IMR-90 (cell line): ENCODE measurements around the gene METAP2. TPM values are rescaled to one million over a fixed set of nuclear protein-coding genes. Genes with fewer than 3 reads are reported as not detected.

Source experiments
- ATAC-seq: fragments of 200-7000 bp; cut with Tn5 transposase; 2 replicates; pipeline ENCODE4 v1.9.1; 2020; ENCODE audit warnings: low read depth, mild to moderate bottlenecking, moderate library complexity
- BruUV-seq: library from RNA; stranded (reverse); fragments of 400-500 nt; replicated peaks from 2 replicates; lab custom pipeline; 2021; lab: Mats Ljungman, UMichigan
- CTCF ChIA-PET: fragments of 300-600 bp; formaldehyde crosslinking; extraction: SDS; loops from one replicate; lab custom pipeline; 2021; ENCODE audit warnings: antibody characterized with exemption; lab: Yijun Ruan, JAX
- POLR2A ChIA-PET: fragments of 300-600 bp; sonication (Branson Sonifier 250); formaldehyde crosslinking; loops from one replicate; lab custom pipeline; 2022; ENCODE audit warnings: antibody characterized with exemption; ENCODE audit not compliant: unreplicated experiment; lab: Charles Lee
- DNase-seq: peaks from one replicate; pipeline ENCODE4 v3.0.0; 2013
- H2AFZ ChIP-seq: replicated peaks from 2 replicates; pipeline ENCODE3; 2013; ENCODE audit warnings: low read length, mild to moderate bottlenecking; ENCODE audit not compliant: poor library complexity
- H2AK5ac ChIP-seq: 2 replicates; pipeline ENCODE4 v1.6.1; 2013; ENCODE audit warnings: low read depth, low read length, inconsistent platforms
- H2AK9ac ChIP-seq: replicated peaks from 2 replicates; pipeline ENCODE3; 2013; ENCODE audit warnings: mild to moderate bottlenecking, low read depth, low read length, moderate library complexity; ENCODE audit not compliant: poor library complexity
- H2BK120ac ChIP-seq: 2 replicates; pipeline ENCODE4 v1.6.1; 2013; ENCODE audit warnings: low read depth, low read length, inconsistent platforms
- H2BK15ac ChIP-seq: 3 replicates; pipeline ENCODE4 v1.6.1; 2013; ENCODE audit warnings: low read depth, low read length, inconsistent platforms
- H2BK20ac ChIP-seq: 2 replicates; pipeline ENCODE4 v1.6.1; 2013; ENCODE audit warnings: low read depth, mild to moderate bottlenecking, inconsistent platforms, low read length, moderate library complexity
- H2BK5ac ChIP-seq: 2 replicates; pipeline ENCODE4 v1.6.1; 2013; ENCODE audit warnings: mild to moderate bottlenecking, low read depth, low read length, inconsistent platforms; ENCODE audit not compliant: poor library complexity, severe bottlenecking
- H3K14ac ChIP-seq: replicated peaks from 2 replicates; pipeline ENCODE4 v1.6.1; 2013; ENCODE audit warnings: low read depth, low read length, inconsistent platforms
- H3K18ac ChIP-seq: 2 replicates; pipeline ENCODE4 v1.6.1; 2013; ENCODE audit warnings: low read depth, low read length, control low read depth
- H3K23ac ChIP-seq: 2 replicates; pipeline ENCODE4 v1.6.1; 2013; ENCODE audit warnings: low read depth, low read length, inconsistent platforms
- H3K27ac ChIP-seq: 2 replicates; pipeline ENCODE4 v1.5.1; 2013; ENCODE audit warnings: mild to moderate bottlenecking, control low read depth, low read length; ENCODE audit not compliant: insufficient read depth
- H3K27me3 ChIP-seq: 2 replicates; pipeline ENCODE4 v1.6.1; 2013; ENCODE audit warnings: low read length; ENCODE audit not compliant: control insufficient read depth, insufficient read depth
- H3K36me3 ChIP-seq: 2 replicates; pipeline ENCODE4 v1.6.1; 2013; ENCODE audit warnings: low read length, mixed read lengths; ENCODE audit not compliant: control insufficient read depth, insufficient read depth
- H3K4ac ChIP-seq: 2 replicates; pipeline ENCODE4 v1.6.1; 2013; ENCODE audit warnings: low read depth, low read length, inconsistent platforms
- H3K4me1 ChIP-seq: 2 replicates; pipeline ENCODE4 v1.6.1; 2013; ENCODE audit warnings: low read length, mixed read lengths; ENCODE audit not compliant: control insufficient read depth, insufficient read depth
- H3K4me2 ChIP-seq: 2 replicates; pipeline ENCODE4 v1.6.1; 2013; ENCODE audit warnings: low read depth, mild to moderate bottlenecking, control low read depth, low read length, moderate library complexity
- H3K4me3 ChIP-seq: 2 replicates; pipeline ENCODE4 v1.5.1; 2013; ENCODE audit warnings: low read depth, mild to moderate bottlenecking, control low read depth, low read length, moderate library complexity; ENCODE audit not compliant: insufficient read depth
- H3K56ac ChIP-seq: 2 replicates; pipeline ENCODE4 v1.6.1; 2013; ENCODE audit warnings: low read length, inconsistent platforms; ENCODE audit not compliant: insufficient read depth; ENCODE audit errors: extremely low read depth
- H3K79me1 ChIP-seq, 2 experiments: 2 replicates each; pipeline ENCODE4 v1.6.1; 2013; ENCODE audit warnings: low read length in 2 of 2, inconsistent platforms in 1 of 2, low read depth in 1 of 2
- H3K9ac ChIP-seq: 2 replicates; pipeline ENCODE4 v1.6.1; 2013; ENCODE audit warnings: low read depth, low read length, control low read depth
- H3K9me1 ChIP-seq: 2 replicates; pipeline ENCODE4 v1.6.1; 2013; ENCODE audit warnings: low read length, inconsistent platforms; ENCODE audit not compliant: insufficient read depth
- H3K9me3 ChIP-seq: 2 replicates; pipeline ENCODE4 v1.6.1; 2013; ENCODE audit warnings: low read length; ENCODE audit not compliant: control insufficient read depth, insufficient read depth
- H4K20me1 ChIP-seq: 2 replicates; pipeline ENCODE4 v1.6.1; 2013; ENCODE audit warnings: low read length, inconsistent platforms; ENCODE audit not compliant: insufficient read depth
- H4K5ac ChIP-seq: 2 replicates; pipeline ENCODE4 v1.6.1; 2013; ENCODE audit warnings: mild to moderate bottlenecking, low read depth, low read length, control low read depth
- H4K8ac ChIP-seq, 2 experiments: 2 replicates each; pipeline ENCODE4 v1.6.1; 2013; ENCODE audit warnings: low read depth in 2 of 2, low read length in 2 of 2, control low read depth in 1 of 2, inconsistent platforms in 1 of 2
- H4K91ac ChIP-seq: 2 replicates; pipeline ENCODE4 v1.6.1; 2013; ENCODE audit warnings: low read depth, low read length, inconsistent platforms; ENCODE audit not compliant: insufficient read depth
- BHLHE40 ChIP-seq: fragments of 150-350 bp; IDR thresholded peaks from 2 replicates; pipeline ENCODE4 v1.6.1; 2016; ENCODE audit warnings: mild to moderate bottlenecking, low read depth, low read length
- CEBPB ChIP-seq: IDR thresholded peaks from 2 replicates; pipeline ENCODE4 v1.6.1; 2012; ENCODE audit warnings: low read depth, low read length, improper control_type of control experiment
- CHD1 ChIP-seq: IDR thresholded peaks from 2 replicates; pipeline ENCODE4 v1.6.1; 2012; ENCODE audit warnings: low read depth, low read length, improper control_type of control experiment
- FOS ChIP-seq: fragments of 150-350 bp; IDR thresholded peaks from 2 replicates; pipeline ENCODE4 v1.6.1; 2016; ENCODE audit warnings: low read depth, low read length
- MAFK ChIP-seq: IDR thresholded peaks from 2 replicates; pipeline ENCODE4 v1.6.1; 2012; ENCODE audit warnings: low read depth, low read length, improper control_type of control experiment
- MAZ ChIP-seq: IDR thresholded peaks from 2 replicates; pipeline ENCODE4 v1.6.1; 2012; ENCODE audit warnings: low read depth, mild to moderate bottlenecking, low read length, improper control_type of control experiment, moderate library complexity, borderline replicate concordance
- MXI1 ChIP-seq: IDR thresholded peaks from 2 replicates; pipeline ENCODE4 v1.6.1; 2012; ENCODE audit warnings: low read depth, mild to moderate bottlenecking, low read length, moderate library complexity, borderline replicate concordance
- NFE2L2 ChIP-seq: fragments of 150-350 bp; IDR thresholded peaks from 2 replicates; pipeline ENCODE4 v1.6.1; 2016; ENCODE audit warnings: low read depth, mild to moderate bottlenecking, low read length
- POLR2A ChIP-seq: IDR thresholded peaks from 2 replicates; pipeline ENCODE4 v1.6.1; 2012; ENCODE audit warnings: mild to moderate bottlenecking, low read depth, low read length
- RAD21 ChIP-seq: IDR thresholded peaks from 2 replicates; pipeline ENCODE4 v1.6.1; 2012; ENCODE audit warnings: low read length, improper control_type of control experiment
- RCOR1 ChIP-seq: IDR thresholded peaks from 2 replicates; pipeline ENCODE4 v1.6.1; 2012; ENCODE audit warnings: mild to moderate bottlenecking, low read length, improper control_type of control experiment; ENCODE audit not compliant: insufficient replicate concordance
- RFX5 ChIP-seq: IDR thresholded peaks from 2 replicates; pipeline ENCODE4 v1.8.0; 2012; ENCODE audit warnings: low read depth, mild to moderate bottlenecking, low read length, moderate library complexity
- SMC3 ChIP-seq: fragments of 150-350 bp; IDR thresholded peaks from 2 replicates; pipeline ENCODE4 v1.6.1; 2016; ENCODE audit warnings: low read depth, mild to moderate bottlenecking, antibody characterized with exemption, low read length, moderate library complexity
- WGBS, 2 experiments: methylation state at CpG; one replicate each; pipeline versions ENCODE4 v1.1.5 to v1.1.7; 2013; ENCODE audit warnings: missing lambda C conversion rate in 2 of 2; ENCODE audit not compliant: insufficient read length in 1 of 2; ENCODE audit errors: extremely low coverage in 2 of 2; 5-methylcytosine and 5-hydroxymethylcytosine counted together
- dilution Hi-C: fragments of 300-500 bp; cut with HindIII; formaldehyde crosslinking; loops from one replicate; pipeline ENCODE4 v1.14.3; 2018; ENCODE audit warnings: low sequenced_read_pairs; ENCODE audit not compliant: unreplicated experiment
- in situ Hi-C: fragments of 300-500 bp; cut with MboI; formaldehyde crosslinking; loops from 3 replicates; pipeline ENCODE4 v1.14.3; 2019; ENCODE audit warnings: low sequenced_read_pairs, inconsistent platforms, mixed read lengths
- intact Hi-C: fragments of 100-400 bp; cut with micrococcal nuclease; formaldehyde crosslinking; loops from 2 replicates; pipeline ENCODE4 v1.10.0; 2022
- polyA plus RNA-seq, 3 experiments: library from polyadenylated mRNA; depleted of rRNA; stranded (reverse); fragments of >200 nt; gene quantifications; 2 replicates each; pipeline ENCODE4 v1.2.3, GENCODE V29; 2012; ENCODE audit warnings: low replicate concordance in 1 of 3
- total RNA-seq: library from RNA; depleted of rRNA; stranded (reverse); fragments of >200 nt; gene quantifications from 2 replicates; pipeline ENCODE4 v1.2.3, GENCODE V29; 2012
- TF ChIP-seq, protein P1 (sequence below): fragments of 150-350 bp; IDR thresholded peaks from 2 replicates; pipeline ENCODE4 v1.6.1; 2017; ENCODE audit warnings: mild to moderate bottlenecking, antibody characterized with exemption, low read length, low read depth
- TF ChIP-seq, protein P2 (sequence below): fragments of 150-350 bp; IDR thresholded peaks from 2 replicates; pipeline ENCODE4 v1.6.1; 2016; ENCODE audit warnings: low read depth, mild to moderate bottlenecking, low read length, moderate library complexity, borderline replicate concordance

Gene METAP2
- total and polyA plus RNA-seq, 2 of the 4 experiments (the other 2 are of a cell fraction), result 62.5 to 72.9 TPM

DNA sequence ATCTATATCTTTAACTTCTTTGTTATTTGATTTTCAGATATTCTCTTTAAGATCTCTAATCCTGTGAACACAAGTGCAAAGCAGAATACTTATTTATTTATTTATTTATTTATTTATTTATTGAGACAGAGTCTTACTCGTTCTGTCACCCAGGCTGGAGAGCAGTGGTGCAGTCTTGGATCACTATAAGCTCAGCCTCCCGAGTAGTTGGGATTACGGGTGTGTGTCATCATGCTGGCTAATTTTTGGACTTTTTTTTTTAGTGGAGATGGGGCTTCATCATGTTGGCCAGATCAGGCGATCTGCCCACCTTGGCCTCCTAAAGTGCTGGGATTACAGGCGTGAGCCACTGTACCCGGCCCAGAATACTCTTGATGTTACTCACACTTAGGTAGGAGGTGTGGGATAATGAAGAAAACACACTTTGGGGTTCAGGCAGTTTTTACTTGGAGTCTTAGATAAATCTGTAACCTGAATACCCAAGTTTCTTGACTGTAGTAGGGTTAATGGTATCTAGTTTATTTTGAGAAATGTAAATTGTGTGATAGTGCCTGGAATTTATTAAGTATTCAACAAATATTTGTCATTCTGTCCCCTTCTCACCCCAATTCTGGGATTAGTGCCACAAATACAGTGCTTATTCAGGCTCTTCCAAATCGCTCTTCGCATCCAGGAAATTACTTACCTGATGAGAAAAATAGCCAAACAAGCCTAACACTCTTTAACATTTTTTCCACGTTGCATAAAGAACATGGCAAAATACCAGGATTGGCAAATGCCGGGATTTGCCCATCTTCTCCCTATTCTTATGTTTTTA lies 33.0 kb downstream of the METAP2 start (continued):
- TF ChIP-seq FOS, result no peak

DNA sequence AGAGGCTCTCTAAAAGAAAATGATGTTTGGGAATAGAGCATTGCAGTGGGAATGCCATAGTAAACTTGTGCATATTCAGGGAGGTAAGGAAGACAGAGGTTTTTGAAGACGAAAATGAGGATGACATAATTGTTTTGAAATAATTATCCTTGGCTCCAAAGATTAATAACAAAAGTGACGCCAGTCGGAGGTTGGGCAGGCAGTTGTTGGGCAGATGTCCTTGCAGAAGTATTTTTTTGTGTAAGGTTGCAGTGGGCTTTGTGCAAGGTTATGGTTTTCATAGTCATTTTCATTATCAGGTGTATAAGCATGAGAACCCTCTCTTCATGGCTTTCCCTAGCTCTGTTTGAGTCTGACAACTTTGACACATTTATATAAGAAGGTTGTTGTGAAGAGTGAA lies 35.3 kb downstream of the METAP2 start:
- no peak overlapping the region for H3K23ac ChIP-seq
- no peaks in the 10 kb centered on the region for H3K9me3 ChIP-seq
- ChIA-PET CTCF (interaction anchor here (0.6 kb wide), 1 partner anchor 363 kb away, joined by 3 read pairs; no protein-coding TSS in a partner anchor), POLR2A (no interaction called here)
- H3K18ac ChIP-seq, result no peak overlapping the region
- H3K4me1 ChIP-seq, result peaks cover 2% of the 10 kb centered on the region
- DNase-seq (no peak), ATAC-seq (no peak)
- no peaks in the 10 kb centered on the region; the same call in 1 of the 2 replicates for H3K9me1 ChIP-seq
- peaks cover 55% of the 10 kb centered on the region for H3K36me3 ChIP-seq
- H4K91ac ChIP-seq, result no peak overlapping the region
- no TSS peak for BruUV-seq
- in situ Hi-C loops, result no loop called here
- H3K79me1 ChIP-seq, result peaks cover 18 to 20% of the 10 kb centered on the region in 2 experiments
- dilution Hi-C loops, result no loop called here
- H2BK20ac ChIP-seq, result no peak overlapping the region
- no peak overlapping the region for H2AK9ac ChIP-seq
- no peak overlapping the region for H3K4ac ChIP-seq
- no peak overlapping the region for H2BK15ac ChIP-seq
- H3K27ac ChIP-seq, result no peak overlapping the region
- no peak overlapping the region for H3K4me2 ChIP-seq
- no peak overlapping the region for H2BK120ac ChIP-seq
- H3K14ac ChIP-seq, result no peak overlapping the region
- no peak overlapping the region for H3K4me3 ChIP-seq
- no peaks in the 10 kb centered on the region for H3K27me3 ChIP-seq
- no peak overlapping the region for H2BK5ac ChIP-seq
- no peak overlapping the region for H2AK5ac ChIP-seq
- WGBS, 2 experiments, result 80% methylated on average over 1 of the region's 3 CpGs; no CpG with 5 or more reads in 1 of the 2 experiments
- no peak overlapping the region for H4K8ac ChIP-seq
- H3K9ac ChIP-seq, result no peak overlapping the region
- H3K56ac ChIP-seq, result no peak overlapping the region
- no peaks in the 10 kb centered on the region; the same call in 1 of the 2 replicates for H4K20me1 ChIP-seq
- H4K5ac ChIP-seq, result no peak overlapping the region
- intact Hi-C loops, result no loop called here
- no peak overlapping the region for H2AFZ ChIP-seq
- TF ChIP-seq CHD1 (no peak), BHLHE40 (no peak), SMC3 (no peak), RFX5 (no peak), RAD21 (no peak), MAFK (no peak), NFE2L2 (no peak), FOS (no peak), CEBPB (no peak), POLR2A (no peak), MAZ (no peak), RCOR1 (no peak), MXI1 (no peak)
- TF ChIP-seq, protein P1, sequence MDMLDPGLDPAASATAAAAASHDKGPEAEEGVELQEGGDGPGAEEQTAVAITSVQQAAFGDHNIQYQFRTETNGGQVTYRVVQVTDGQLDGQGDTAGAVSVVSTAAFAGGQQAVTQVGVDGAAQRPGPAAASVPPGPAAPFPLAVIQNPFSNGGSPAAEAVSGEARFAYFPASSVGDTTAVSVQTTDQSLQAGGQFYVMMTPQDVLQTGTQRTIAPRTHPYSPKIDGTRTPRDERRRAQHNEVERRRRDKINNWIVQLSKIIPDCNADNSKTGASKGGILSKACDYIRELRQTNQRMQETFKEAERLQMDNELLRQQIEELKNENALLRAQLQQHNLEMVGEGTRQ, result no peak
- TF ChIP-seq, protein P2, sequence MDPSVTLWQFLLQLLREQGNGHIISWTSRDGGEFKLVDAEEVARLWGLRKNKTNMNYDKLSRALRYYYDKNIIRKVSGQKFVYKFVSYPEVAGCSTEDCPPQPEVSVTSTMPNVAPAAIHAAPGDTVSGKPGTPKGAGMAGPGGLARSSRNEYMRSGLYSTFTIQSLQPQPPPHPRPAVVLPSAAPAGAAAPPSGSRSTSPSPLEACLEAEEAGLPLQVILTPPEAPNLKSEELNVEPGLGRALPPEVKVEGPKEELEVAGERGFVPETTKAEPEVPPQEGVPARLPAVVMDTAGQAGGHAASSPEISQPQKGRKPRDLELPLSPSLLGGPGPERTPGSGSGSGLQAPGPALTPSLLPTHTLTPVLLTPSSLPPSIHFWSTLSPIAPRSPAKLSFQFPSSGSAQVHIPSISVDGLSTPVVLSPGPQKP, result no peak
